ENCODE data around the gene KCNQ5.

The KCNQ5 gene

GRCh38 chr6:73088138-73088813 is 466.4 kb downstream of the KCNQ5 start:
- no peaks in the 10 kb centered on the region for H3K4me1 ChIP-seq (ENCODE audit: insufficient read depth, poor library complexity, severe bottlenecking)
- ATAC-seq (ENCODE audit: low read depth) (no peak), DNase-seq (ENCODE audit: low spot score) (no peak)
- no peaks in the 10 kb centered on the region for H3K27me3 ChIP-seq (ENCODE audit: insufficient read depth, poor library complexity, severe bottlenecking)
- no peak for TF ChIP-seq CTCF (IDR thresholded peaks at IDR 0.05; ENCODE audit: poor library complexity, severe bottlenecking)
- no peaks in the 10 kb centered on the region for H3K9me3 ChIP-seq (ENCODE audit: severe bottlenecking)
- H3K36me3 ChIP-seq (ENCODE audit: low read depth) = no peaks in the 10 kb centered on the region
- no peak overlapping the region for H3K4me3 ChIP-seq (ENCODE audit: severe bottlenecking)
- H3K27ac ChIP-seq (ENCODE audit: poor library complexity, severe bottlenecking) = no peak overlapping the region

GRCh38 chr6:73104921-73105320 is 483.1 kb downstream of the KCNQ5 start:
- Histone ChIP-seq H3K27me3 (ENCODE audit: insufficient read depth, poor library complexity, severe bottlenecking) (no peaks in the 10 kb centered on the region), H3K36me3 (ENCODE audit: low read depth) (no peaks in the 10 kb centered on the region), H3K4me1 (ENCODE audit: insufficient read depth, poor library complexity, severe bottlenecking) (no peaks in the 10 kb centered on the region), H3K9me3 (ENCODE audit: severe bottlenecking) (no peaks in the 10 kb centered on the region), H3K27ac (ENCODE audit: poor library complexity, severe bottlenecking) (no peak overlapping the region), H3K4me3 (ENCODE audit: severe bottlenecking) (no peak overlapping the region)
- no peak for TF ChIP-seq CTCF (IDR thresholded peaks at IDR 0.05; ENCODE audit: poor library complexity, severe bottlenecking)
- ATAC-seq (ENCODE audit: low read depth) (no peak), DNase-seq (ENCODE audit: low spot score) (no peak)

- no peaks in the 10 kb centered on the region for H3K36me3 ChIP-seq (ENCODE audit: low read depth)
- H3K4me3 ChIP-seq (ENCODE audit: severe bottlenecking) = no peak overlapping the region
- no peak for TF ChIP-seq CTCF (IDR thresholded peaks at IDR 0.05; ENCODE audit: poor library complexity, severe bottlenecking)
- no peaks in the 10 kb centered on the region for H3K9me3 ChIP-seq (ENCODE audit: severe bottlenecking)
- H3K27me3 ChIP-seq (ENCODE audit: insufficient read depth, poor library complexity, severe bottlenecking) = no peaks in the 10 kb centered on the region
- H3K27ac ChIP-seq (ENCODE audit: poor library complexity, severe bottlenecking) = no peak overlapping the region
- no peak for DNase-seq (ENCODE audit: low spot score)
- H3K4me1 ChIP-seq (ENCODE audit: insufficient read depth, poor library complexity, severe bottlenecking) = no peaks in the 10 kb centered on the region
- ATAC-seq (ENCODE audit: low read depth) = no peak; the same call in 2 of the 3 replicates
These were observed 485.2 kb downstream of the KCNQ5 start for GRCh38 chr6:73107016-73107415.

GRCh38 chr6:73108949-73109348 is 487.1 kb downstream of the KCNQ5 start:
- no peak for DNase-seq (ENCODE audit: low spot score)
- TF ChIP-seq CTCF (IDR thresholded peaks at IDR 0.05; ENCODE audit: poor library complexity, severe bottlenecking) = no peak
- Histone ChIP-seq H3K27ac (ENCODE audit: poor library complexity, severe bottlenecking) (no peak overlapping the region), H3K27me3 (ENCODE audit: insufficient read depth, poor library complexity, severe bottlenecking) (no peaks in the 10 kb centered on the region), H3K9me3 (ENCODE audit: severe bottlenecking) (no peaks in the 10 kb centered on the region), H3K4me3 (ENCODE audit: severe bottlenecking) (no peak overlapping the region), H3K4me1 (ENCODE audit: insufficient read depth, poor library complexity, severe bottlenecking) (no peaks in the 10 kb centered on the region), H3K36me3 (ENCODE audit: low read depth) (no peaks in the 10 kb centered on the region)
- ATAC-seq (ENCODE audit: low read depth) = no peak

GRCh38 chr6:73109659-73110058 is 487.8 kb downstream of the KCNQ5 start:
- no peak for TF ChIP-seq CTCF (IDR thresholded peaks at IDR 0.05; ENCODE audit: poor library complexity, severe bottlenecking)
- no peak for ATAC-seq (ENCODE audit: low read depth)
- no peaks in the 10 kb centered on the region for H3K27me3 ChIP-seq (ENCODE audit: insufficient read depth, poor library complexity, severe bottlenecking)
- H3K36me3 ChIP-seq (ENCODE audit: low read depth) = no peaks in the 10 kb centered on the region
- no peak overlapping the region for H3K4me3 ChIP-seq (ENCODE audit: severe bottlenecking)
- DNase-seq (ENCODE audit: low spot score) = no peak
- no peaks in the 10 kb centered on the region for H3K4me1 ChIP-seq (ENCODE audit: insufficient read depth, poor library complexity, severe bottlenecking)
- no peaks in the 10 kb centered on the region for H3K9me3 ChIP-seq (ENCODE audit: severe bottlenecking)
- H3K27ac ChIP-seq (ENCODE audit: poor library complexity, severe bottlenecking) = no peak overlapping the region

Measured in RWPE2 (cell line).